Activated CD4-positive, alpha-beta T cell treated with anti-CD3 and anti-CD28 coated beads, Interleukin-2, amount 10 ng/mL, durations not matched to agents 7 days and 5 days (primary cell): ENCODE results near the gene CELA2A. TPM values are rescaled to one million over a fixed set of nuclear protein-coding genes. Genes with fewer than 3 reads are reported as not detected.
"Not testable (repeated sequence)": the region's sequence is repeated elsewhere in the genome, so short reads cannot be mapped to it uniquely, and the experiment has no call there.

Experiments used
- CTCF ChIA-PET: fragments of 350-600 bp; sonication (Branson Sonifier 250); formaldehyde crosslinking; loops from one replicate; lab custom pipeline; 2021; ENCODE audit warnings: antibody characterized with exemption; lab: Charles Lee
- POLR2A ChIA-PET: fragments of 350-600 bp; sonication (Branson Sonifier 250); formaldehyde crosslinking; loops from one replicate; lab custom pipeline; 2021; ENCODE audit warnings: antibody characterized with exemption; lab: Charles Lee
- DNase-seq: peaks from one replicate; pipeline ENCODE4 v3.0.0-alpha.2; 2020
- H3K27ac Mint-ChIP-seq: one replicate; pipeline ENCODE4 v1.8.0; 2021; ENCODE audit warnings: mild to moderate bottlenecking, moderate library complexity, mixed read lengths
- H3K27me3 Mint-ChIP-seq: one replicate; pipeline ENCODE4 v1.8.0; 2021; ENCODE audit warnings: mixed read lengths
- H3K36me3 Mint-ChIP-seq: one replicate; pipeline ENCODE4 v1.8.0; 2021; ENCODE audit warnings: low read depth, mixed read lengths
- H3K4me1 Mint-ChIP-seq: one replicate; pipeline ENCODE4 v1.8.0; 2021; ENCODE audit warnings: mixed read lengths
- H3K4me3 Mint-ChIP-seq: one replicate; pipeline ENCODE4 v1.8.0; 2021; ENCODE audit warnings: mild to moderate bottlenecking, moderate library complexity, mixed read lengths
- H3K9me3 Mint-ChIP-seq: one replicate; pipeline ENCODE4 v1.8.0; 2021; ENCODE audit warnings: mixed read lengths
- total RNA-seq, 2 experiments: library from RNA; stranded (reverse); gene quantifications; one replicate each; pipeline ENCODE4 v1.2.3, GENCODE V29; 2021

Gene CELA2A
- total RNA-seq, 2 experiments from 2014 or later, result not detected

DNA sequence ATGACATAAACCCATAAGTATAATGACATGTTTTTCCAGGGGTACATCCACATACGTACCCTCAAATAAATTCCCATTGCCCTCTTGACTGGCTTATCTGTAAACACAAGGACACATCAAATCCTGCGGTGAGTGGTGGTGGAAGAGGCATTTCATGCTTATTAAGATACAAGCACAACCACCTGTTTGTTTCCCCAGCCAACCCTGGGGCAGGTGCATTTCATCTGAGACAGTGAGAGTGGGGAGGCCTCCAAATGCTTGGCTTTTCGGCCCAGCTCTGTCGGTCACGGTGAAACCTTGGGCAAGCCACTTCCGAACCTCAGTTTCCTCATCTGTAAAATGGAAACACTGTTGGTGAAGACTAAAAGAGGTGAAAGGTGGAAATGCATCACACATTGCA is 27.9 kb downstream of the CELA2A start:
- CTCF ChIA-PET, result interaction anchor here (0.7 kb wide), 1 partner anchor 357 kb away, joined by 5 read pairs; no protein-coding TSS in a partner anchor
- H3K4me1 Mint-ChIP-seq, H3K36me3 Mint-ChIP-seq, H3K27ac Mint-ChIP-seq, POLR2A ChIA-PET, H3K4me3 Mint-ChIP-seq, DNase-seq, H3K27me3 Mint-ChIP-seq, H3K9me3 Mint-ChIP-seq: not testable (repeated sequence)

DNA sequence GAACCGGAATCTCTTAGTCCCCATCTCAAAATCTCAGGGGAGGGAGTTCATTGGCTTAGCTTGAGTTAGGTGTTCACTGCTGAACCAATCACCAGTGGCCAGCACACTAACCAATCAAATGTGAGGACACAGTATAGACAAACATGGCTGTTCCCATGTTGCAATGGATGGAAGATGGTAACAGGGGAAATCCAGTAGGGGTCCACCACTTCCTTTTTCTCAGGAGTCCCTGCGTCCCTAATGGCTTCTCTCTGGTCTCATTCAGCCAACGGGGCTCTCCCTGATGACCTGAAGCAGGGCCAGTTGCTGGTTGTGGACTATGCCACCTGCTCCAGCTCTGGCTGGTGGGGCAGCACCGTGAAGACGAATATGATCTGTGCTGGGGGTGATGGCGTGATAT is 29.1 kb downstream of the CELA2A start:
- H3K4me1 Mint-ChIP-seq, result peaks cover 3% of the 10 kb centered on the region
- ChIA-PET CTCF (no interaction called here), POLR2A (no interaction called here)
- H3K27me3 Mint-ChIP-seq, result no peaks in the 10 kb centered on the region
- no peak overlapping the region for H3K27ac Mint-ChIP-seq
- H3K4me3 Mint-ChIP-seq, result no peak overlapping the region
- peaks cover 2% of the 10 kb centered on the region for H3K36me3 Mint-ChIP-seq
- no peaks in the 10 kb centered on the region for H3K9me3 Mint-ChIP-seq
- DNase-seq, result no peak

DNA sequence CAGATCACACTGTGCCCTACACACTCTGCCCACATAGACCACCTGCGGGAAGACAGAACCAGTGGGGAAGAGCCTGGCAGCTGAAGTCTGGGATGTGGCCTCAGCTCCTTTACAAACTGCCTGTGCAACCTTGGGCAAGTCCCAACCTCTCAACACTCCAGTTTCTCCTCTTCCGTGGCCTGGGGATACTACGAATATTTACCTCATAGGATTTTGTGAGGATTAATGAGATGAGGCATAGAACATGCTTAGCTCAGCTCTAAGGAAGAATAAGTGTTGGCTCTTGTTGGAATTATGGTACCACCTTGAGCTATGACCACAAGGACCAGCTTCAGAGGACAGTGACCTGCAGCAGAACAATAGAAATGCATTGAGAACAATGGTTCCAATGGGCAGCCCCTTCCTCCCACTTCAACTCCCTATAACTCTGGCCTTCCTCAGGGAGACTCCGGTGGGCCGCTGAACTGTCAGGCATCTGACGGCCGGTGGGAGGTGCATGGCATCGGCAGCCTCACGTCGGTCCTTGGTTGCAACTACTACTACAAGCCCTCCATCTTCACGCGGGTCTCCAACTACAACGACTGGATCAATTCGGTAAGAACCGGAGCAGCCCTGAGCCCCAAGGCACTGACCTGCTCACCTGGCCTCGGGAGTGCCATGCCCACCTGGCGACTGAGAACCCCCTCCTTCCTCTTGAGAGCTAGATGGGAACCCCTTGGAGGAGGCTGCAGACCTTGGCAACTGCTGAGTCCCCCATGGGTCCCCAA is 30.5 kb downstream of the CELA2A start:
- H3K4me1 Mint-ChIP-seq, result peaks cover 14% of the 10 kb centered on the region
- CTCF ChIA-PET, POLR2A ChIA-PET, DNase-seq, H3K9me3 Mint-ChIP-seq, H3K4me3 Mint-ChIP-seq, H3K36me3 Mint-ChIP-seq, H3K27me3 Mint-ChIP-seq, H3K27ac Mint-ChIP-seq: not testable (repeated sequence)

DNA sequence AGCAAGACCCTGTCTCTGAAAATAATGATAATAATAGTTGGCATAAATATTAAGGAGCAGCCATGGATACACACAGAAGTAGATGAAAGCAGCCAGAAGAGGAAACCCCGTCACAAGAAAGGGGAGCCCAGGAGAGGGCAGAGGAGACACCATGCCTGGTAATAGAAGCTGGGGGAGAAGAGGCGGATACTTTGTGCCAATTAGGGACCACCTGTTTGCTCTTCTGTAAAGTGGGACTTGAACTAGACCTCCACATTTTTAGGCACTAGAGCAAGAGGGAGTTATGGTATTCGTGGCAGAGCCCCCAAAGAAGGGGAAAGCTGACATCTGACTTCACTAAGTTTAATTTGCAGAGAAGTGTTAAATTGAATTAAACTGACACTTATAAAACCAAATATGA is 31.8 kb downstream of the CELA2A start:
- ChIA-PET CTCF (interaction anchor here (0.6 kb wide), 1 partner anchor 527 kb away, joined by 5 read pairs; no protein-coding TSS in a partner anchor), POLR2A (no interaction called here)
- peaks cover 14% of the 10 kb centered on the region for H3K4me1 Mint-ChIP-seq
- no peaks in the 10 kb centered on the region for H3K27me3 Mint-ChIP-seq
- no peaks in the 10 kb centered on the region for H3K9me3 Mint-ChIP-seq
- DNase-seq, result no peak
- H3K36me3 Mint-ChIP-seq, result peaks cover 4% of the 10 kb centered on the region
- H3K27ac Mint-ChIP-seq, result no peak overlapping the region
- H3K4me3 Mint-ChIP-seq, result no peak overlapping the region

DNA sequence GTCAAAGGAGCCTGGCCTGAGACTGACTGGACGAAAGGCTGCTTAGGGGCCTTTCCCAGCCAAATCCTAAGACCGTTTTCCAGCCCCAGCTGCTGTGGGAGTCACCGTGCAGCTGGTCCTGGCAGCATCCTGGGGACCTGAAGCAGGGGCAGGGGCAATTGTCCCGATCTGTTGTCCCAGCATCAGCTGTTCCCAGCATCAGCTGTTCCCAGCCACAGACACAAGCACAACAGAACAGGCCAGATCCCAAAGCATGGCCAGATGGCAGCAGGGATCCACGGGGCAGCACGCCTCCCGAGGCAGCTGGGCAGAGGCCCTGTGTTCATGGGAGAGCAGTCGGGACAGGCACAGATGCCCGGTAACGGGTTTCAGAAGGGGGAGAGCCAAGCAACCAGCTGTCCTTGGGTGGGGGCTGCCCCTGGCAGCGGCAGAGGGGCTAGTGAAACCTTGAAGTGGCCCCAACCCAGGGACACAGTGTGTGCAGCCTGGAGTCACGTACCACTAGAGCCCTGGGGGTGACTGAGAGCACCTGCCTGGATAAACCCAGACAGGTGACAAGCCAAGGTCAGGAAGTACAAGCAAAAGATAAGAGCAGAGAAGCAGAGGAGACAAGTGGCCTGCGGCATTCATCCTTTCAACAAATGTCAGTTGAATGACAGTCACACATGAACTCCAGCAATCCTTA is 32.7 kb downstream of the CELA2A start:
- no peaks in the 10 kb centered on the region for H3K9me3 Mint-ChIP-seq
- POLR2A ChIA-PET, result no interaction called here
- CTCF ChIA-PET, result no interaction called here

DNA sequence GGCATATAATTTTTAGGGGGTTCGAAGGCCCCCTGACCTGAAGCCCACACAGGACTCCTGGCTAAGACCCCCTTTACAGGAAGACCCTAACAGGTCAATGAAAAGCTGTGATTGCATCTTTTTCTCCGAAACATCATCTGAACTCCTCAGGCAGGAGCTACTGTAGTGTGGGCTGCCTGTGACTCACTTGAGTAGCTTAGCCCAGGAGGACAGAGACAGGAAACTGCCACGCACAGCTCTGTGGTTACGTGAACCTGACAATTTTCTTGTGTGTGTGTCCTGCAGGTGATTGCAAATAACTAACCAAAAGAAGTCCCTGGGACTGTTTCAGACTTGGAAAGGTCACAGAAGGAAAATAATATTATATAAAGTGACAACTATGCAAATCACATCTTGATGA is 34.5 kb downstream of the CELA2A start:
- peaks cover 14% of the 10 kb centered on the region for H3K4me1 Mint-ChIP-seq
- H3K4me3 Mint-ChIP-seq, H3K36me3 Mint-ChIP-seq, H3K27me3 Mint-ChIP-seq, H3K27ac Mint-ChIP-seq, H3K9me3 Mint-ChIP-seq, POLR2A ChIA-PET: not testable (repeated sequence)
- DNase-seq, result peak; percentile 12
- CTCF ChIA-PET, result interaction anchor here (1.2 kb wide), 1 partner anchor 9 kb away, joined by 3 read pairs; no protein-coding TSS in a partner anchor

More for the DNA sequence above, 32.7 kb downstream of the CELA2A start:
- H3K4me1 Mint-ChIP-seq, result peaks cover 14% of the 10 kb centered on the region
- no peaks in the 10 kb centered on the region for H3K27me3 Mint-ChIP-seq
- H3K36me3 Mint-ChIP-seq, result peaks cover 4% of the 10 kb centered on the region
- no peak for DNase-seq
- no peak overlapping the region for H3K4me3 Mint-ChIP-seq
- no peak overlapping the region for H3K27ac Mint-ChIP-seq

DNA sequence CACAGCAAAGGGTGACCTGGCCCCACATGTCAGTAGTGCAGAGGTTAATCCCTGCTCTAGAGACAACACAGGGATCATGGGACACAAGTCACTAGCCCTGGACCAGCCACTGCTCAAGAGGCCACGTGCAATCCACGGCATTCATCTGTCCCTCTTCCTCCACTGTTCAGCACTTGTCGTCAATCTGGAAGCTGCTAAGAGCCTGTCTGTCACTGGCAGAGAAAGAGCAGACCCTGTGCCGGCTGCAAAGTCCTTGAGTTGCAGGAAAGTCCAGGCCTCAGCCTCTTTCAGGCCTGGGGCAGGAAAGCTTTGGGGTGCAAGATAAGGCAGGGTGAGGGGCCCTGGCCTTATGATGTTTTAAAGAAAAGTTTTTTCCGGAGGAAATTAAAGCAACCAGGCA is 36.1 kb downstream of the CELA2A start:
- Mint-ChIP-seq H3K4me3 (no peak overlapping the region), H3K9me3 (no peaks in the 10 kb centered on the region), H3K27me3 (no peaks in the 10 kb centered on the region), H3K36me3 (peaks cover 9% of the 10 kb centered on the region), H3K27ac (no peak overlapping the region), H3K4me1 (peaks cover 14% of the 10 kb centered on the region)
- CTCF ChIA-PET, result no interaction called here
- DNase-seq, result no peak
- POLR2A ChIA-PET, result no interaction called here

DNA sequence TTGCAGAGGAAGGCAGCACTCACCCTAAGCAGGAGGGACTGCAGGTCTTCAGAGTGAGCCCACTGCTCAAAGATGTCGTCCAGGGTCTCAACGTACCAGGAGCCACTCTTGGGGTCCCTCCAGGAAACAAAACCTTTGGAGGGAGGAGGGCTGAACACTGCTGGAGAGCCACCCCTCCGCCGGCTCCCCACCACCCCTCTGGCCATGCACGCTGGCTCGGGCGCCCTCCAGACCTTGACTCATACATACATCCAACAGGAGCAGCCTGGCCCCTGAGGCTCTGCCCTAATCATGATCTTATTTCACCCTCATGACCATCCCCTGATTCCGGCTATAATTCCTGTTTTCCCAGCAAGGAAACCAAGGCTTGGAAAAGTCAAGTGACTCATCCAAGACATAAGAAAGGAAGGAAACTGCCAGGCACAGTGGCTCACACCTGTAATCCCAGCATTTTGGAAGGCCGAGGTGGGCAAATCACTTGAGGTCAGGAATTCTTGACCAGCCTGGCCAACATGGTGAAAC is 37.4 kb downstream of the CELA2A start:
- POLR2A ChIA-PET, result no interaction called here
- no peak for DNase-seq
- Mint-ChIP-seq H3K4me3 (no peak overlapping the region), H3K36me3 (peaks cover 12% of the 10 kb centered on the region), H3K27ac (peak overlapping the region; percentile 19), H3K27me3 (no peaks in the 10 kb centered on the region), H3K9me3 (no peaks in the 10 kb centered on the region), H3K4me1 (peaks cover 14% of the 10 kb centered on the region)
- CTCF ChIA-PET, result no interaction called here

DNA sequence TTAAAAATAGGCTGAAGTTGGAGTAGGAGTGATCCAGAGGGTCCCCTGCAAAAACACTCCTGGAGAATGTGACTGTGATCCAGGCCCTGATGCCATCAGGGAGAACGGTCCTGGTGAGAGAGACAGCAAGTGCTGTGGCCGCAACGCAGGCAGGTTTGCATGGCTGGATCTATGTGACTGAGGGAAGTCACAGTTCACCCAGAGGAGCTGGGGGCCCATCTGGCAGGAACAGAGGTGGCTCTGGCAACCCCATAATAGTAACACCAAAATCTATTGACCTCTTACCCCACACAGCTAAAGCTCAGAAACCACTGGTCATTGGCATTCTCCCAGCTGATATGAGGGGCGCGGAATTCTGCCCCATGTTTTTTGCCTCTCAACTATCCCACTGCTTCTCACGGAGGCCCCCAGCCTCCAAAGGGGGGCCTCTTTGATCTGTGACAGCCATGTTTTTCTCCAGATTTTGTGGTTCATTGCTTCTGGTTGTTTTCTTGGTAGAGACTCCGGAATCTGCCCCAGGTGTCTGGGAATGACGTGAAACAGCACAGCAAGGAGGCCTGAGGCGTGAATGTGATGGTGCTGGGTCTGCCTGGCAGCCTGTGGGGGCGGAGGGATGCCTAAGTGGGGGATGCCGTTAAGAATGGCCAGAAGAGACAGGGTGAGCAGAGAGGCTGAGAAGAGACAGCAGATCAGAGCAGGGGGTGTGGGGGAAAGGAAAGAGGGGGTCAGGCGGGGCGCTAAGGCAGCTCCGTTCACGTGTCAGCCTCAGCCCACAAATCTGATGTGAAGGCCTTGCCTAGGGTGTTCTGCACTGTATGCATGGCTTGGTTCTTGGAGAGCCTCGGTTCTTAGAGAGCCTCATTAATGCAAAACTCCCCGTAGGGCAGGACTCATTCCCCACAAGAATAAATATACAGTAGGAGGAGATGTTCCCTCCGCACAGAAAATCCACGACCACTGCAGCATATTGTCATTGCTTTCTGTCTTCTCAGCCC is 43.9 kb downstream of the CELA2A start:
- no peak overlapping the region for H3K27ac Mint-ChIP-seq
- CTCF ChIA-PET, result interaction anchor here (0.6 to 0.8 kb wide), 2 partner anchors 9 to 790 kb away, joined by 3 read pairs; no protein-coding TSS in a partner anchor
- H3K27me3 Mint-ChIP-seq, result no peaks in the 10 kb centered on the region
- no peaks in the 10 kb centered on the region for H3K9me3 Mint-ChIP-seq
- no peak for DNase-seq
- no peaks in the 10 kb centered on the region for H3K4me1 Mint-ChIP-seq
- H3K4me3 Mint-ChIP-seq, result no peak overlapping the region
- peaks cover 15% of the 10 kb centered on the region for H3K36me3 Mint-ChIP-seq
- POLR2A ChIA-PET, result no interaction called here

DNA sequence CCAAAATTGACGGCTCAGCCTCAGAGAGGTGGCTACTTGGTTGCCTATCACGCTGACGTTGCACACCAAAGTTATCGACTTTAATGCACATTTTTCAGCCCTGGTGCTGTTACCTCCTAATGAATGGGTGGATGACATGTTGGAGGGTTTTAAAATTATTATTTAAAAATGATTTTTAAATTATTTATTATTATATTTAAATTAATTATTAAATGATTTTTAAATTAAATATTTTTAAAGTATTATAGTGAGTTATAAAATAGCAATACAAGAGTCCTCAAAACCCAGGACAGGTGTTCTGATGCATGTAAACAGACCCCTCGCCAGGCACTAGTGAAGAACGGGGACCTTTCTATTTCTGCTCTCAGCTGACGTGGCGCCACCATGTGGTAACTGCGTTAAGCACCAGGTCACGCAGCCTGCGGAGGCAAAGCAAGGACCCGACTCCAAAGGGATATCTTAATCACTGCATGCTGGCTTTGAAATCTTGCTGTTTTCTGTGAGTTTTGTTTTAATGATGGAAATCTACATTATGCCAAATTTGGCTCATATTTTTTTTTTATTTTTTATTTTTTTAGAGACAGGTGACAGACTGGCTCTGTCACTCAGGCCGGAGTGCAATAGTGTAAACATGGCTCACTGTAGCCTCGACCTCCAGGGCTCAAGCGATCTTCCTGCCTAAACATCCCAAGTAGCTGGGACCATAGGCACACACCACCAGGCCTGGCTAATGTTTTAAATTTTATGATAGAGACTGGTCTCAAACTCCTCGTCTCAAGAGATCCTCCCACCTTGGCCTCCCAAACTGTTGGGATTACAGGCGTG is 44.9 kb downstream of the CELA2A start:
- ChIA-PET CTCF (no interaction called here), POLR2A (no interaction called here)
- Mint-ChIP-seq H3K4me3 (no peak overlapping the region), H3K9me3 (no peaks in the 10 kb centered on the region), H3K4me1 (no peaks in the 10 kb centered on the region), H3K27ac (no peak overlapping the region), H3K27me3 (no peaks in the 10 kb centered on the region), H3K36me3 (peaks cover 9% of the 10 kb centered on the region)
- DNase-seq, result peak; percentile 65

DNA sequence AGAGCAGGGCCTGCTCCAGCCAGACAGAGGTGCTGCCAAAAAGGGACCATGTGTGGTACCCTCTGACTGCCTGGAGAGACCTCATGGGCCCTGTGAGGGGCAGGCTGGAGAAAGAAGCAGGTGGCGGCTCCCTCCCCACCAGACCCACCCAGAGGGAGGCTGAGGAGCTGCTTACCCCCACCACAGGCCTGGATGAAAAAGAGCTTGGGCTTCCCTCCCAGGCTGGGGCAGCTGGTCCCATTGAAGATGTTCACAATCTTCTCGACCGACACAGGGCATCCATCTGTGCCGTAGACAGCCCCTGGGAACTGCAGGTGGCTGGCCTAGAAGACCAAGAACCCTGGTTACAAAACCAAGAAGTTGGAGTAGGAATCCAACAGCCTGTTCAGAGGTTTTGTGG is 47.9 kb downstream of the CELA2A start:
- Mint-ChIP-seq H3K36me3 (peaks cover 3% of the 10 kb centered on the region), H3K9me3 (no peaks in the 10 kb centered on the region), H3K27me3 (no peaks in the 10 kb centered on the region), H3K27ac (no peak overlapping the region), H3K4me3 (no peak overlapping the region), H3K4me1 (no peaks in the 10 kb centered on the region)
- no peak for DNase-seq
- ChIA-PET POLR2A (no interaction called here), CTCF (interaction anchor here (1.2 to 1.4 kb wide), 2 partner anchors 9 to 14 kb away, joined by 3 read pairs; no protein-coding TSS in a partner anchor)

DNA sequence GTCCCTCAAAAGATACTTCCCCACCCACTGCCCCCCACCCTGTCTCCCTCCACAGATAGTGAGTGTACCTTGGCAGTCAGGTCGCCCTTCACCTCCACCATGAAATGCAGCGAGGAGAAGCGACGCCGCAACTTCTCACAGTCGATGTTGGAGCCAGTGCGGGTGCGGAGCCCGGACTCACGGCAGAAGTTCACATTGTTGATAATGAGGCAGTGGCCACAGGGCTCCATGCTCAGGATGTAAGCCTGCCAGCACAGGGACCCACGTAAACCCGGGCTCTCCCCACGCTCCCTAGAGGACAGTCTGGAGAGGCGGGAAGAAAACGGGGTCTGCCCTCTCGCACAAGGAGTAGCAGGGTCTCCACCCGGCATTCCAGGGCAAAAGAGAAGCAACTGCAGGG is 50.3 kb downstream of the CELA2A start:
- Mint-ChIP-seq H3K4me3 (no peak overlapping the region), H3K9me3 (no peaks in the 10 kb centered on the region), H3K4me1 (peaks cover 7% of the 10 kb centered on the region), H3K36me3 (peaks cover 2% of the 10 kb centered on the region), H3K27me3 (no peaks in the 10 kb centered on the region), H3K27ac (no peak overlapping the region)
- CTCF ChIA-PET, result interaction anchor here (1.4 kb wide), 1 partner anchor 8 kb away, joined by 3 read pairs; no protein-coding TSS in a partner anchor
- POLR2A ChIA-PET, result no interaction called here
- no peak for DNase-seq
